AG09309 (cell line): Measurements from ENCODE around the gene TMEM63A.
A peak's percentile ranks its signal among the peaks of the same experiment; 100 is the strongest.
"Not testable (repeated sequence)": the region's sequence is repeated elsewhere in the genome, so short reads cannot be mapped to it uniquely, and the experiment has no call there.

Source experiments
- DNase-seq: peaks from one replicate; pipeline ENCODE4 v3.0.0-alpha.2; 2010; ENCODE audit warnings: low read depth
- H3K4me3 ChIP-seq: 2 replicates; pipeline ENCODE4 v1.5.1; 2011; ENCODE audit warnings: mild to moderate bottlenecking, low read depth, low read length, moderate library complexity; ENCODE audit not compliant: control insufficient read depth
- CTCF ChIP-seq: IDR thresholded peaks from 2 replicates; pipeline ENCODE4 v1.5.1; 2011; ENCODE audit warnings: mild to moderate bottlenecking, low read depth, low read length, inconsistent platforms; ENCODE audit not compliant: insufficient read depth, control insufficient read depth; ENCODE audit errors: missing control alignments

TMEM63A gene

GRCh38 chr1:225817611-225818061 is 64.5 kb downstream of the TMEM63A start:
- DNase-seq = peak; percentile 86
- H3K4me3 ChIP-seq = no peak overlapping the region
- no peak for TF ChIP-seq CTCF

- H3K4me3 ChIP-seq = no peak overlapping the region
- DNase-seq = no peak
- no peak for TF ChIP-seq CTCF
Observed at GRCh38 chr1:225816643-225817538, 65.3 kb downstream of the TMEM63A start.

- DNase-seq = no peak
- no peak overlapping the region for H3K4me3 ChIP-seq
- TF ChIP-seq CTCF = no peak
Observed at GRCh38 chr1:225815526-225816178, 66.5 kb downstream of the TMEM63A start.

GRCh38 chr1:225815090-225815489 is 67.1 kb downstream of the TMEM63A start:
- not testable (repeated sequence) for H3K4me3 ChIP-seq, DNase-seq

GRCh38 chr1:225814381-225814780 is 67.8 kb downstream of the TMEM63A start:
- DNase-seq = no peak
- no peak overlapping the region for H3K4me3 ChIP-seq
- no peak for TF ChIP-seq CTCF

GRCh38 chr1:225813214-225813964 is 68.8 kb downstream of the TMEM63A start:
- no peak for TF ChIP-seq CTCF
- H3K4me3 ChIP-seq = no peak overlapping the region
- DNase-seq = peak; percentile 50
